Astrocyte of the spinal cord (primary cell): Measurements from ENCODE around the gene MRPL28.
"Not testable (repeated sequence)": the region's sequence is repeated elsewhere in the genome, so short reads cannot be mapped to it uniquely, and the experiment has no call there.

Experiments used
- DNase-seq: peaks from one replicate; pipeline ENCODE4 v3.0.0; 2011; ENCODE audit warnings: low read depth, low spot score
- H3K4me3 ChIP-seq: 2 replicates; pipeline ENCODE4 v1.5.1; 2011; ENCODE audit warnings: low read depth, mild to moderate bottlenecking, low read length, moderate library complexity
- CTCF ChIP-seq: IDR thresholded peaks from 2 replicates; pipeline ENCODE4 v1.5.1; 2012; ENCODE audit warnings: low read depth, mild to moderate bottlenecking, low read length, inconsistent platforms
- in situ Hi-C: cut with HindIII; loops from 2 replicates; pipeline ENCODE4 v1.10.0; 2017; ENCODE audit warnings: low sequenced_read_pairs

The MRPL28 gene

GRCh38 chr16:342455-343213 is 27.7 kb downstream of the MRPL28 start:
- no peak overlapping the region for H3K4me3 ChIP-seq
- no peak for DNase-seq
- TF ChIP-seq CTCF, result no peak
- in situ Hi-C loops, result no loop called here

GRCh38 chr16:341974-342336 is 28.4 kb downstream of the MRPL28 start:
- in situ Hi-C loops, DNase-seq: not testable (repeated sequence)

GRCh38 chr16:341095-341973 is 29.0 kb downstream of the MRPL28 start:
- DNase-seq, in situ Hi-C loops, H3K4me3 ChIP-seq: not testable (repeated sequence)

More at GRCh38 chr16:341974-342336, 28.4 kb downstream of the MRPL28 start:
- H3K4me3 ChIP-seq, result not testable (repeated sequence)

- in situ Hi-C loops, result no loop called here
- no peak overlapping the region for H3K4me3 ChIP-seq
- no peak for TF ChIP-seq CTCF
- DNase-seq, result no peak
Measured at GRCh38 chr16:340370-341091, 29.8 kb downstream of the MRPL28 start.

- no peak for DNase-seq
- in situ Hi-C loops, result no loop called here
- no peak overlapping the region for H3K4me3 ChIP-seq
- no peak for TF ChIP-seq CTCF
Measured at GRCh38 chr16:339680-340079, 30.7 kb downstream of the MRPL28 start.

- in situ Hi-C loops, result no loop called here
- TF ChIP-seq CTCF, result no peak
- H3K4me3 ChIP-seq, result no peak overlapping the region
- DNase-seq, result no peak
Measured at GRCh38 chr16:337975-338575, 32.3 kb downstream of the MRPL28 start.

- no peak for DNase-seq
- TF ChIP-seq CTCF, result no peak
- in situ Hi-C loops, result no loop called here
- H3K4me3 ChIP-seq, result no peak overlapping the region
Measured at GRCh38 chr16:337437-337836, 32.9 kb downstream of the MRPL28 start.
